Endothelial cell (in vitro differentiated cells): ENCODE measurements around the gene TMTC1. TPM values are rescaled to one million over a fixed set of nuclear protein-coding genes. Genes with fewer than 3 reads are reported as not detected.

Source experiments
- DNase-seq: peaks from one replicate; pipeline ENCODE4 v3.0.0; 2021; ENCODE audit warnings: low spot score
- H3K27ac Mint-ChIP-seq: one replicate; pipeline ENCODE4 v1.8.0; 2021; ENCODE audit warnings: mixed read lengths, inconsistent platforms; ENCODE audit not compliant: unreplicated experiment
- H3K27me3 Mint-ChIP-seq: one replicate; pipeline ENCODE4 v1.8.0; 2021; ENCODE audit warnings: mild to moderate bottlenecking, moderate library complexity, mixed read lengths, inconsistent platforms; ENCODE audit not compliant: unreplicated experiment
- H3K36me3 Mint-ChIP-seq: one replicate; pipeline ENCODE4 v1.8.0; 2021; ENCODE audit warnings: mild to moderate bottlenecking, low read depth, mixed read lengths, inconsistent platforms; ENCODE audit not compliant: unreplicated experiment
- H3K4me1 Mint-ChIP-seq: one replicate; pipeline ENCODE4 v1.8.0; 2021; ENCODE audit warnings: mild to moderate bottlenecking, mixed read lengths, inconsistent platforms; ENCODE audit not compliant: unreplicated experiment
- H3K4me3 Mint-ChIP-seq: one replicate; pipeline ENCODE4 v1.8.0; 2021; ENCODE audit warnings: mild to moderate bottlenecking, mixed read lengths, inconsistent platforms; ENCODE audit not compliant: unreplicated experiment
- H3K9me3 Mint-ChIP-seq: one replicate; pipeline ENCODE4 v1.8.0; 2021; ENCODE audit warnings: mixed read lengths, inconsistent platforms; ENCODE audit not compliant: unreplicated experiment
- total RNA-seq: library from RNA; stranded (reverse); fragmentation: NEBNext Ultra II Directional; extraction: Animal tissue kit (Norgen Biotek cat#: 25700); gene quantifications from one replicate; pipeline ENCODE4 v1.2.1, GENCODE V29; 2021; ENCODE audit not compliant: unreplicated experiment
- TF ChIP-seq, protein P1 (sequence below): fragments of 200-600 bp; sonication (generic); IDR thresholded peaks from one replicate; pipeline ENCODE4 v1.5.0; 2021; ENCODE audit warnings: antibody characterized with exemption; ENCODE audit not compliant: unreplicated experiment

TMTC1 gene
- total RNA-seq, 1 donor from 2014 or later: 0.95 TPM

DNA sequence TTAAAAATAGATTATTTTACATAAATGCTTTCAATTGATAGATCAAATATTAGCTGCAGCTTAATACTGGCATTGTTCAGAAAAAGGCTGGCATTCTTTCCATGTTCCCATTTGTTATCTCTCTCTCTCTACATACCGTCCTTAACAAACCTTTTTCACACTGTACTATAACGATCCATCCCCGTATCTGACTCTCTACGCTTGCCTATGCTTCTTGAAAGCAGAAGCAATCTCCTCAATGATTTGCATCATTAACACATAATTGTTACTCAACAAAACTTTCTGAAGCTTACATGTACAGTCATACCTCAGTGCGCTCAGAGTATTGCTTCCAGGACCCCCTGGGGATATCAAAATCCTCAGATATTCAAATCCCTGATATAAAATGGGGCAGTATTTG lies 89.7 kb downstream of the TMTC1 start:
- no peak overlapping the region for H3K27ac Mint-ChIP-seq
- H3K36me3 Mint-ChIP-seq: no peaks in the 10 kb centered on the region
- no peaks in the 10 kb centered on the region for H3K27me3 Mint-ChIP-seq
- TF ChIP-seq, protein P1, sequence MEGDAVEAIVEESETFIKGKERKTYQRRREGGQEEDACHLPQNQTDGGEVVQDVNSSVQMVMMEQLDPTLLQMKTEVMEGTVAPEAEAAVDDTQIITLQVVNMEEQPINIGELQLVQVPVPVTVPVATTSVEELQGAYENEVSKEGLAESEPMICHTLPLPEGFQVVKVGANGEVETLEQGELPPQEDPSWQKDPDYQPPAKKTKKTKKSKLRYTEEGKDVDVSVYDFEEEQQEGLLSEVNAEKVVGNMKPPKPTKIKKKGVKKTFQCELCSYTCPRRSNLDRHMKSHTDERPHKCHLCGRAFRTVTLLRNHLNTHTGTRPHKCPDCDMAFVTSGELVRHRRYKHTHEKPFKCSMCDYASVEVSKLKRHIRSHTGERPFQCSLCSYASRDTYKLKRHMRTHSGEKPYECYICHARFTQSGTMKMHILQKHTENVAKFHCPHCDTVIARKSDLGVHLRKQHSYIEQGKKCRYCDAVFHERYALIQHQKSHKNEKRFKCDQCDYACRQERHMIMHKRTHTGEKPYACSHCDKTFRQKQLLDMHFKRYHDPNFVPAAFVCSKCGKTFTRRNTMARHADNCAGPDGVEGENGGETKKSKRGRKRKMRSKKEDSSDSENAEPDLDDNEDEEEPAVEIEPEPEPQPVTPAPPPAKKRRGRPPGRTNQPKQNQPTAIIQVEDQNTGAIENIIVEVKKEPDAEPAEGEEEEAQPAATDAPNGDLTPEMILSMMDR: no peak
- H3K4me1 Mint-ChIP-seq: no peaks in the 10 kb centered on the region
- H3K9me3 Mint-ChIP-seq: no peaks in the 10 kb centered on the region
- no peak for DNase-seq
- H3K4me3 Mint-ChIP-seq: no peak overlapping the region

DNA sequence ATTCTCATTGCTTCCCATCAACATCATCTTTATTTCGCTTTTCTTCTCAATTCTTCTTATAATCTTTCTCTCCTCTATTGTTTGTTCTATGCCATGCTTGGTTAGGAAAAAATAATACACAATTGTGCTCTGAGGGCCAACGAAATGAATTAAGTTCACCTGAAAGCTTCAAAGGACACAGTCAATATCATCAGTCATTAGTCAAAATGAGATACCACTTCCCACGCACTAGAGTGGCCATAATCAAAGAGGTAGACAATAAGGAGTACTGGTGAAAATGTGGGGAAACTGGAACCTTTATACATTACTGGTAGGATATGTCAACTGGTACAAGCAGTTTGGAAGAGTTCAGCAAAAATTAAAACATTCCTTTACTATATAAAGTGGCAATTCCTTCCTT lies 91.5 kb downstream of the TMTC1 start:
- Mint-ChIP-seq H3K4me1 (peaks cover 3% of the 10 kb centered on the region), H3K27me3 (no peaks in the 10 kb centered on the region), H3K4me3 (no peak overlapping the region), H3K27ac (no peak overlapping the region), H3K9me3 (no peaks in the 10 kb centered on the region), H3K36me3 (no peaks in the 10 kb centered on the region)
- DNase-seq: no peak
- TF ChIP-seq, protein P1: no peak

DNA sequence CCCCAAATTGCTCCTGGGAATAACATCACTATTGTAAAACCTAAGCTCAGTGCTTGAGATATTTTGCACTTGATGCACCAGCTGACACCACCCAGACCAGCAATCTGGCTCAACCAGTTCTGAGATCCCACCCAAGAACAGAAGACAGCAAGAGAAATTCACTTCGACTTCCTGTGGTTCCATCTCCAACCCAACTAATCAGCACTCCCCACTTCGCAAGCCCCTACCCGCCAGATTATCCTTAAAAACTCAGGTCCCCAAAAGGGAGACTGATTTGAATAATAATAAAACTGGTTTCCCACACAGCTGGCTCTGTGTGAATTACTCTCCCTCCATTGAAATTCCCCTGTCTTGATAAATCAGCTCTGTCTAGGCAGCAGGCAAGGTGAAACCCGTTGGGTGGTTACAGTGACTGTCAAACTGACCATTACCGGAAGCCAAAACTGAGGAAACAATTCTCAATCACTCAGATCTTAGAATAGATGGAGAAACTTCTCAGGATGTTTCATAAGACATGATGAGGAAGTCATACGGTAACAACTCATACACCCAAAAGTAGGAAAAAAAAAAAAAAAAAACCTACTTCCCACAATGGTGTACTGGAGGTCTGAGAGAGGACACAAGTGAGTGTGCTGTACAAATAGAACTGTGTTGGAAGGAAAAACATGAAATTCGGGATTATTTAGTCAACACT lies 92.4 kb downstream of the TMTC1 start:
- H3K27me3 Mint-ChIP-seq: no peaks in the 10 kb centered on the region
- peaks cover 3% of the 10 kb centered on the region for H3K4me1 Mint-ChIP-seq
- no peak overlapping the region for H3K4me3 Mint-ChIP-seq
- DNase-seq: no peak
- H3K9me3 Mint-ChIP-seq: no peaks in the 10 kb centered on the region
- no peaks in the 10 kb centered on the region for H3K36me3 Mint-ChIP-seq
- TF ChIP-seq, protein P1: no peak
- no peak overlapping the region for H3K27ac Mint-ChIP-seq

DNA sequence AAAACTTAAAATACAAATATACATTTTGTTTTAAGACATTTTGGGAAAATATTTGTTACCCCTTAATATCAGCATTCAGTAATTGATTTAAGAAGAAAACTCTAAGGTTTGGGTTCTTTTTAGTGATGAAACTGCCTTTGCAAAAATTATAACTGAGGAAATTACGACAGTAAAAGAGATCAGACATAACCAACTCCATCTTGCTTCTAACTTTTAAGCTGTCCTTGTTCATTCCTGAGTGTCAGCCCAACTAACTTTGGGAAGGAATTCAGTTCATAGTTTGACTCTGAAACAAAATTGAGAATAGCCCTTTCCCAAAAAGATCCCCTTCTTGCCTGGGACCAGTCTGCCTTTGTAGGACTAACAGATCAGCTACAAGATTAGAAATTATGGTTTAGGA lies 93.0 kb downstream of the TMTC1 start:
- H3K9me3 Mint-ChIP-seq: no peaks in the 10 kb centered on the region
- H3K27me3 Mint-ChIP-seq: no peaks in the 10 kb centered on the region
- TF ChIP-seq, protein P1: no peak
- no peak overlapping the region for H3K4me3 Mint-ChIP-seq
- H3K27ac Mint-ChIP-seq: no peak overlapping the region
- H3K4me1 Mint-ChIP-seq: peaks cover 3% of the 10 kb centered on the region
- DNase-seq: no peak
- H3K36me3 Mint-ChIP-seq: no peaks in the 10 kb centered on the region

DNA sequence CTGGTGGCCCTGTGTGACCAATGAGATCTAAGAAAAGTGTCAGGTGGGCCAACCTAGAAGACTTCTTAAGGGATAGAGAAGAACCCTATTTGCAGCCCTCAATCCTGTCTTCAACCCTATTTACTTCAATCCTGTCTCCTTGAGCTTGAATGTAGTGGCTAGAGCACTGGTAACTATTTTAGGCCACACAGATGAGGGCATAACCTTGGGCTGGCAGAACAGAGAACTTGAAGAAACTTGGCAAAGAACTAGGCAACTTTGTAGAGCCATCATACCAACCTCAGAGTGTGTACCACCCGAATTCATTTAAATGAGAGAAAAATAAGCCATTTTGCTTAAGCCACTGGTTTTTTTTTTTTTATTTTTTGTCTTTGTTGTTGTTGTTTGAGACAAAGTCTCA lies 94.8 kb downstream of the TMTC1 start:
- Mint-ChIP-seq H3K4me3 (no peak overlapping the region), H3K36me3 (no peaks in the 10 kb centered on the region), H3K9me3 (no peaks in the 10 kb centered on the region), H3K27ac (no peak overlapping the region), H3K27me3 (no peaks in the 10 kb centered on the region), H3K4me1 (peaks cover 3% of the 10 kb centered on the region)
- TF ChIP-seq, protein P1: no peak
- no peak for DNase-seq
